ENCODE data around the gene AADACL3. TPM values are rescaled to one million over a fixed set of nuclear protein-coding genes. Genes with fewer than 3 reads are reported as not detected.

AADACL3 gene
- total and polyA plus RNA-seq, 2 of the 8 experiments (the other 6 are each of a cell fraction or from before 2014, with no cell fraction given): 0.33 to 2.3 TPM

GRCh38 chr1:12775443-12775842, 59.5 kb downstream of the AADACL3 start:
- Histone ChIP-seq H2BK120ac (replicated peaks; ENCODE audit: low read depth, low read length) (no peak overlapping the region), H3K56ac (replicated peaks; ENCODE audit: insufficient read length, low read depth, low read length) (no peak overlapping the region), H3K4me1 (replicated peaks in 1 of 4; ENCODE audit: control insufficient read depth in 3 of 4, insufficient read depth in 4 of 4, low read length in 3 of 4) (no peaks in the 10 kb centered on the region), H3K9ac (replicated peaks in 1 of 4; ENCODE audit: extremely low read depth in 1 of 4, low read depth in 3 of 4, low read length in 3 of 4) (no peak overlapping the region), H4K5ac (ENCODE audit: insufficient read length, low read depth, low read length) (no peak overlapping the region), H4K20me1 (replicated peaks in 1 of 2; ENCODE audit: control insufficient read depth in 1 of 2, insufficient read depth in 2 of 2, low read length in 2 of 2) (no peaks in the 10 kb centered on the region), H2BK5ac (ENCODE audit: low read depth, low read length) (no peak overlapping the region), H2BK15ac (ENCODE audit: low read length) (no peak overlapping the region), H3K18ac (ENCODE audit: extremely low read depth, low read length) (no peak overlapping the region), H3K27ac (ENCODE audit: low read depth, low read length) (no peak overlapping the region), H3K79me1 (ENCODE audit: low read depth, low read length) (no peaks in the 10 kb centered on the region), H4K91ac (replicated peaks; ENCODE audit: insufficient read length, low read length) (no peak overlapping the region), H3K4me2 (ENCODE audit: insufficient read depth in 1 of 2, low read depth in 2 of 2, low read length in 2 of 2) (no peak overlapping the region), H3K27me3 (replicated peaks in 1 of 4; ENCODE audit: control insufficient read depth in 3 of 4, extremely low read depth in 1 of 4, insufficient read depth in 3 of 4, low read length in 3 of 4) (no peaks in the 10 kb centered on the region), H3K23me2 (ENCODE audit: low read depth, low read length) (no peaks in the 10 kb centered on the region), H3K23ac (ENCODE audit: insufficient read length) (no peak overlapping the region), H2BK20ac (ENCODE audit: low read length) (no peak overlapping the region), H3K14ac (ENCODE audit: insufficient read length) (no peak overlapping the region), H2AK5ac (ENCODE audit: low read depth, low read length) (no peak overlapping the region), H3K4me3 (ENCODE audit: extremely low read depth in 1 of 4, insufficient read depth in 2 of 4, low read depth in 3 of 4, low read length in 4 of 4) (no peak overlapping the region), H2BK12ac (ENCODE audit: low read depth, low read length) (no peak overlapping the region), H3K9me3 (ENCODE audit: insufficient read depth in 2 of 2, low read depth in 1 of 2, low read length in 1 of 2) (no peaks in the 10 kb centered on the region), H3K36me3 (ENCODE audit: control insufficient read depth in 2 of 4, insufficient read depth in 4 of 4, low read length in 3 of 4) (no peaks in the 10 kb centered on the region; a peak in 1 of 8 replicates), H4K8ac (ENCODE audit: extremely low read depth, insufficient read depth, low read length) (no peak overlapping the region), H3K4ac (replicated peaks; ENCODE audit: insufficient read length, low read depth, low read length) (no peak overlapping the region), H3K79me2 (ENCODE audit: control insufficient read depth in 1 of 2, insufficient read depth in 2 of 2, low read length in 2 of 2) (no peaks in the 10 kb centered on the region), H2AFZ (ENCODE audit: low read length) (no peak overlapping the region)
- DNase-seq (ENCODE audit: low read depth in 1 of 2, low spot score in 2 of 2): no peak
- ChIA-PET CTCF (ENCODE audit: partially characterized antibody) (interaction anchor here (0.6 to 1.8 kb wide), 5 partner anchors 10 to 739 kb away, joined by 3 to 5 read pairs (median 3); no protein-coding TSS in a partner anchor), POLR2A (ENCODE audit: partially characterized antibody) (no interaction called here)
- TF ChIP-seq SUZ12 (IDR thresholded peaks at IDR 0.05; ENCODE audit: low read length): no peak
- no peak for TF ChIP-seq GABPA (IDR thresholded peaks at IDR 0.05; ENCODE audit: borderline replicate concordance, insufficient read depth, low read length)
- TF ChIP-seq TAF7 (optimal IDR thresholded peaks at IDR 0.05; ENCODE audit: borderline replicate concordance, low read depth, low read length): no peak
- TF ChIP-seq SIRT6 (IDR thresholded peaks at IDR 0.05; ENCODE audit: low read length): no peak
- TF ChIP-seq, protein P1, sequence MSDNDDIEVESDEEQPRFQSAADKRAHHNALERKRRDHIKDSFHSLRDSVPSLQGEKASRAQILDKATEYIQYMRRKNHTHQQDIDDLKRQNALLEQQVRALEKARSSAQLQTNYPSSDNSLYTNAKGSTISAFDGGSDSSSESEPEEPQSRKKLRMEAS (IDR thresholded peaks at IDR 0.05): no peak
- TF ChIP-seq RAD21 (IDR thresholded peaks at IDR 0.05 in 1 of 2, conservative IDR thresholded peaks at IDR 0.05 in 1 of 2; ENCODE audit: low read depth in 2 of 2, low read length in 2 of 2): no peak
- TF ChIP-seq CHD1 (IDR thresholded peaks at IDR 0.05; ENCODE audit: low read depth, low read length): no peak
- TF ChIP-seq TCF12 (IDR thresholded peaks at IDR 0.05; ENCODE audit: low read depth, low read length): no peak
- TF ChIP-seq USF2 (IDR thresholded peaks at IDR 0.05; ENCODE audit: low read length): no peak
- 79% methylated on average over 8 of the region's 8 CpGs; no CpG with 5 or more reads in 1 of the 2 experiments for whole genome bisulfite sequencing, 2 experiments (ENCODE audit: extremely low coverage in 1 of 2, insufficient coverage in 1 of 2, insufficient read length in 1 of 2, insufficient replicate concordance in 2 of 2, low coverage in 1 of 2, low lambda C conversion rate in 2 of 2, missing lambda C conversion rate in 1 of 2)
- no peak for FAIRE-seq
